Pancreas (tissue), 10 donors: Measurements from ENCODE around the gene SUCLG2. TPM values are rescaled to one million over a fixed set of nuclear protein-coding genes. Genes with fewer than 3 reads are reported as not detected.

Experiments
- ATAC-seq, 4 donors: fragments of 200-7000 bp; cut with Tn5 transposase; one replicate each; pipeline versions ENCODE4 v1.8.0 to v1.9.1; 2020; ENCODE audit warnings: mild to moderate bottlenecking in 4 of 4, moderate library complexity in 4 of 4
- DNase-seq, 6 donors: peaks; one replicate each; pipeline ENCODE4 v3.0.0-alpha.2; 2020
- FAIRE-seq: peaks from 2 replicates; lab custom pipeline; 2012; peaks lifted over from hg19 to GRCh38; lab: Jason Lieb, UNC
- H3K27ac ChIP-seq, 4 donors: fragments of 200-600 bp; sonication (generic); 1 replicate in 3 of 4; 2 replicates in 1 of 4; pipeline versions ENCODE4 v1.5.0 to v1.8.0; 2020
- H3K27me3 ChIP-seq, 4 donors: fragments of 200-600 bp; one replicate each; pipeline ENCODE4 v1.8.0; 2021
- H3K36me3 ChIP-seq, 3 donors: fragments of 200-600 bp; sonication (generic) in 1 of 3; one replicate each; pipeline versions ENCODE4 v1.5.0 to v1.8.0; 2020 to 2021
- H3K4me1 ChIP-seq, 3 donors: fragments of 200-600 bp; one replicate each; pipeline ENCODE4 v1.8.0; 2021
- H3K4me3 ChIP-seq, 4 donors: fragments of 200-600 bp; sonication (generic) in 2 of 4; one replicate each; pipeline versions ENCODE4 v1.5.0 to v1.8.0; 2020 to 2021
- H3K9me3 ChIP-seq, 4 donors: fragments of 200-600 bp; one replicate each; pipeline ENCODE4 v1.8.0; 2021
- WGBS, 2 donors: extraction: QIAGEN DNeasy Blood & Tissue Kit; methylation state at CpG; one replicate each; pipeline ENCODE4 v1.1.7; 2013; 5-methylcytosine and 5-hydroxymethylcytosine counted together
- intact Hi-C, 3 donors: fragments of 100-400 bp; cut with DNase I; formaldehyde crosslinking; loops; one replicate each; pipeline versions ENCODE4 v1.11.1 to v1.14.2; 2022
- polyA plus RNA-seq, 2 donors: library from polyadenylated mRNA; stranded (reverse); fragments of 200-250 nt; gene quantifications; one replicate each; pipeline ENCODE4 v1.2.3, GENCODE V29; 2013
- total RNA-seq, 6 donors: library from RNA; stranded (reverse); fragmentation: NEBNext Ultra II Directional in 4 of 6; extraction: Animal tissue kit (Norgen Biotek cat#: 25700) in 4 of 6; gene quantifications; one replicate each; pipeline versions ENCODE4 v1.2.1 to v1.2.4, GENCODE V29; 2021 to 2023
- TF ChIP-seq, protein P1 (sequence below), 4 donors: fragments of 200-600 bp; sonication (generic) in 3 of 4; IDR thresholded peaks; one replicate each; pipeline versions ENCODE4 v1.5.0 to v1.8.0; 2021; ENCODE audit warnings: antibody characterized with exemption in 4 of 4
- donor health status: healthy with polysubstance abuse.
- donor health status: DM: no; HTN: no; CAD: no; lungs with moderate emphysema.
- donor health status: DM: no; HTN: no; CAD: no.
- donor health status: control.
- donor health status: control.
- donor health status: Bipolar disorder and iron deficiency.
- donor health status: DM: yes; HTN: yes; CAD: no.
- donor health status: DM: no; HTN: no; CAD: no.
- donor health status: DM: no; HTN: no; CAD: no.
- donor health status: DM: yes; HTN: yes; CAD: no.

SUCLG2 gene
- total and polyA plus RNA-seq, 8 donors = 16.4 to 34.4 (median 28.9) TPM

DNA sequence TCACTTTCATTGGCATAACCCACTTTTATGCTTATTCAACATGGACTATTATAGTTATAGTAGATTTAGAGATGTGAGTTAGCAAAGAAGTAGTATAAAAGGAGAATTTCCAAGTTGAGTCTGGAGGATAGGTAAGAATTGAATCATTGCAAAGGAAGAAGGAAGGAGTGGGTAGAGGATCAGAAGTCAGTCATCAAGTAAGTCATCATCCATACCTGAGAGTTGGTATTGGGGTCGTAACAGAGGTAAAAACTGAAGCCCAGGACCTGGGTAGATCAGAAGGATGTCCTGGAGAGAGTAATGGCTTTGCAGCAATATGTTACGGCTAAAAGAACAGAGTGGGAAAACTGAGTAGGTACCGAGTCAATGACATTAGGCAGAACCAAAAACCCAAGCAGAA lies 265.7 kb downstream of the SUCLG2 start:
- no peak overlapping the region for H3K4me3 ChIP-seq
- no peaks in the 10 kb centered on the region for H3K27me3 ChIP-seq
- no peaks in the 10 kb centered on the region for H3K9me3 ChIP-seq
- 95 to 96% methylated on average over 3 of the region's 3 CpGs for WGBS, 2 donors
- H3K27ac ChIP-seq = no peak overlapping the region
- FAIRE-seq (no peak), ATAC-seq (no peak), DNase-seq (no peak)
- intact Hi-C loops = loop anchor here in 1 of 3 donors (10.0 kb wide), 1 partner anchor 1486 kb away; no protein-coding TSS in a partner anchor
- H3K36me3 ChIP-seq = no peaks in the 10 kb centered on the region
- H3K4me1 ChIP-seq = no peaks in the 10 kb centered on the region
- TF ChIP-seq, protein P1, sequence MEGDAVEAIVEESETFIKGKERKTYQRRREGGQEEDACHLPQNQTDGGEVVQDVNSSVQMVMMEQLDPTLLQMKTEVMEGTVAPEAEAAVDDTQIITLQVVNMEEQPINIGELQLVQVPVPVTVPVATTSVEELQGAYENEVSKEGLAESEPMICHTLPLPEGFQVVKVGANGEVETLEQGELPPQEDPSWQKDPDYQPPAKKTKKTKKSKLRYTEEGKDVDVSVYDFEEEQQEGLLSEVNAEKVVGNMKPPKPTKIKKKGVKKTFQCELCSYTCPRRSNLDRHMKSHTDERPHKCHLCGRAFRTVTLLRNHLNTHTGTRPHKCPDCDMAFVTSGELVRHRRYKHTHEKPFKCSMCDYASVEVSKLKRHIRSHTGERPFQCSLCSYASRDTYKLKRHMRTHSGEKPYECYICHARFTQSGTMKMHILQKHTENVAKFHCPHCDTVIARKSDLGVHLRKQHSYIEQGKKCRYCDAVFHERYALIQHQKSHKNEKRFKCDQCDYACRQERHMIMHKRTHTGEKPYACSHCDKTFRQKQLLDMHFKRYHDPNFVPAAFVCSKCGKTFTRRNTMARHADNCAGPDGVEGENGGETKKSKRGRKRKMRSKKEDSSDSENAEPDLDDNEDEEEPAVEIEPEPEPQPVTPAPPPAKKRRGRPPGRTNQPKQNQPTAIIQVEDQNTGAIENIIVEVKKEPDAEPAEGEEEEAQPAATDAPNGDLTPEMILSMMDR (IDR thresholded peaks at IDR 0.05) = no peak

GRCh38 chr3:67386451-67386850 lies 268.0 kb downstream of the SUCLG2 start:
- no peaks in the 10 kb centered on the region for H3K4me1 ChIP-seq
- no peaks in the 10 kb centered on the region for H3K9me3 ChIP-seq
- DNase-seq = no peak
- no peak for ATAC-seq
- intact Hi-C loops = loop anchor here in 1 of 3 donors (10.0 kb wide), 1 partner anchor 1488 kb away; no protein-coding TSS in a partner anchor
- no peak overlapping the region for H3K4me3 ChIP-seq
- H3K27me3 ChIP-seq = no peaks in the 10 kb centered on the region
- TF ChIP-seq, protein P1 (IDR thresholded peaks at IDR 0.05) = no peak
- no peak for FAIRE-seq
- no peak overlapping the region for H3K27ac ChIP-seq
- H3K36me3 ChIP-seq = no peaks in the 10 kb centered on the region
- 75 to 81% methylated on average over 5 of the region's 5 CpGs for WGBS, 2 donors

GRCh38 chr3:67384760-67385397 lies 269.5 kb downstream of the SUCLG2 start:
- no peaks in the 10 kb centered on the region for H3K9me3 ChIP-seq
- H3K4me1 ChIP-seq = no peaks in the 10 kb centered on the region
- no peaks in the 10 kb centered on the region for H3K27me3 ChIP-seq
- no peaks in the 10 kb centered on the region for H3K36me3 ChIP-seq
- WGBS, 2 donors = 59 to 66% methylated on average over 10 of the region's 10 CpGs
- peak in 3 of 4 donors; percentile 71 to 82 (median 75) for ATAC-seq
- no peak overlapping the region for H3K27ac ChIP-seq
- FAIRE-seq = no peak
- intact Hi-C loops = loop anchor here in 1 of 3 donors (10.0 kb wide), 1 partner anchor 1490 kb away; no protein-coding TSS in a partner anchor
- TF ChIP-seq, protein P1 (IDR thresholded peaks at IDR 0.05) = peak in 3 of 4 donors; percentile 19 to 26 (median 25)
- H3K4me3 ChIP-seq = no peak overlapping the region
- DNase-seq = peak in 4 of 6 donors; percentile 7 to 66 (median 40)

DNA sequence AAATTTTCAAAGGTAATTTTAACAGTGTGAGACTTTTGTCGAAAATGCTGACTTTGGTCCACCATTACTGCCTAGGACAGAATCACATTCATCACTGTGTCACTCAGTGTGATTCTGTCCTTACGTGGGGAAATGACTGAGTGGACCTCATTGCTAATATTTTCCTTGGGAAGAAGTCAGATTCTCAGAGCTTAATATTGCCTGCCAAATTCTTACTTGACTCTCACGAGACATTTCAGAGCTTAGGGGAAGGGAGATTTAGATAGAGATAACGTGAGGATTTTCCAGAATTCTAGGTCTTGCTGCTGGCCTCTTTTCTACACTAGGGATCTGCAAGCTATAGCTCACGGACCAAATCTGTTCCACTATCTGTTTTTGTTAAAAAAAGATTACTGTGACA lies 270.4 kb downstream of the SUCLG2 start:
- no peak for DNase-seq
- H3K9me3 ChIP-seq = no peaks in the 10 kb centered on the region
- H3K27ac ChIP-seq = no peak overlapping the region
- no peak for ATAC-seq
- no peaks in the 10 kb centered on the region for H3K36me3 ChIP-seq
- 77% methylated on average over 5 of the region's 5 CpGs for WGBS, 2 donors
- no peak overlapping the region for H3K4me3 ChIP-seq
- H3K4me1 ChIP-seq = no peaks in the 10 kb centered on the region
- H3K27me3 ChIP-seq = no peaks in the 10 kb centered on the region
- TF ChIP-seq, protein P1 (IDR thresholded peaks at IDR 0.05) = no peak
- intact Hi-C loops = loop anchor here in 1 of 3 donors (10.0 kb wide), 1 partner anchor 1491 kb away; no protein-coding TSS in a partner anchor
- no peak for FAIRE-seq

- H3K9me3 ChIP-seq = no peaks in the 10 kb centered on the region
- TF ChIP-seq, protein P1 (IDR thresholded peaks at IDR 0.05) = no peak
- intact Hi-C loops = loop anchor here in 1 of 3 donors (10.0 kb wide), 1 partner anchor 1491 kb away; no protein-coding TSS in a partner anchor
- no peak overlapping the region for H3K27ac ChIP-seq
- H3K4me1 ChIP-seq = no peaks in the 10 kb centered on the region
- H3K4me3 ChIP-seq = no peak overlapping the region
- H3K27me3 ChIP-seq = no peaks in the 10 kb centered on the region
- FAIRE-seq (no peak), DNase-seq (no peak), ATAC-seq (no peak)
- no peaks in the 10 kb centered on the region for H3K36me3 ChIP-seq
- WGBS, 2 donors = 71 to 74% methylated on average over 7 of the region's 7 CpGs
These were observed 271.0 kb downstream of the SUCLG2 start for GRCh38 chr3:67383379-67383778.
